ENCODE results near the gene SLC6A4.

Gene SLC6A4

DNA sequence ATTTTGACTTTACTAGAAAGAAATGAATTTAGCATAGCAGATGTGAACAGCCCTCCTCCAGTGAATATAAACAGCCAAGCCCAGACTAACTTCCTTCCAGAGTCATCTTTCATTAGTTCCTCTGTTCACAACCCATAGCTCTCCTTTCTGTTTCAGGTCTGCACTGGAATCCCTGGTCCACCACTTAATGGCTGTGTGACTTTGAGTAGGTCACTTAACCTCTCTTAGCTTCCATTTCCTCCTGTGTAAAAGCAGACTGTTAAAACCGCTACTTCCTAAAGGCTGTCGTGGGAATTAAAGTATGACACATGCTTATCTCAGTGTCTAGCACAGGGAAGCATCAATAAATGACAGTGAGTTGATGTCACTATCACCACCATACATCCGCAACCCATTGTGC, 7.5 kb downstream of the SLC6A4 start:
- no peak overlapping the region for H3K4me3 ChIP-seq (ENCODE audit: low read length)
- H3K79me2 ChIP-seq (ENCODE audit: control insufficient read depth, insufficient read depth, low read length): no peaks in the 10 kb centered on the region
- no peak overlapping the region for H3K9ac ChIP-seq (ENCODE audit: low read length)
- H3K4me1 ChIP-seq (ENCODE audit: control insufficient read depth, low read depth, low read length): no peaks in the 10 kb centered on the region
- no peak overlapping the region for H4K5ac ChIP-seq (ENCODE audit: low read length)
- no peak overlapping the region for H3K27ac ChIP-seq (ENCODE audit: low read depth, low read length)
- no peak overlapping the region for H3K23ac ChIP-seq (ENCODE audit: low read length)
- no peak overlapping the region for H3K4ac ChIP-seq (ENCODE audit: low read depth, low read length)
- no peak overlapping the region for H2BK5ac ChIP-seq (ENCODE audit: low read length)
- DNase-seq: no peak
- H3K4me2 ChIP-seq (ENCODE audit: low read length): no peak overlapping the region
- no peaks in the 10 kb centered on the region for H3K36me3 ChIP-seq (ENCODE audit: control insufficient read depth, insufficient read depth, low read length)
- no peak overlapping the region for H2AK5ac ChIP-seq (ENCODE audit: low read length)
- no peak overlapping the region for H2BK15ac ChIP-seq (replicated peaks; ENCODE audit: low read depth)
- H3K56ac ChIP-seq (ENCODE audit: low read length): no peak overlapping the region
- no peak overlapping the region for H4K8ac ChIP-seq (ENCODE audit: low read depth, low read length)
- no peaks in the 10 kb centered on the region for H3K79me1 ChIP-seq (ENCODE audit: low read length)
- WGBS (ENCODE audit: extremely low coverage, insufficient coverage, low lambda C conversion rate): no CpG with 5 or more reads among the region's 3 CpGs
- H3K18ac ChIP-seq (ENCODE audit: low read length): no peak overlapping the region
- H3K27me3 ChIP-seq (ENCODE audit: insufficient read depth, low read length, poor library complexity): no peaks in the 10 kb centered on the region
- H2BK120ac ChIP-seq (ENCODE audit: low read depth, low read length): no peak overlapping the region

DNA sequence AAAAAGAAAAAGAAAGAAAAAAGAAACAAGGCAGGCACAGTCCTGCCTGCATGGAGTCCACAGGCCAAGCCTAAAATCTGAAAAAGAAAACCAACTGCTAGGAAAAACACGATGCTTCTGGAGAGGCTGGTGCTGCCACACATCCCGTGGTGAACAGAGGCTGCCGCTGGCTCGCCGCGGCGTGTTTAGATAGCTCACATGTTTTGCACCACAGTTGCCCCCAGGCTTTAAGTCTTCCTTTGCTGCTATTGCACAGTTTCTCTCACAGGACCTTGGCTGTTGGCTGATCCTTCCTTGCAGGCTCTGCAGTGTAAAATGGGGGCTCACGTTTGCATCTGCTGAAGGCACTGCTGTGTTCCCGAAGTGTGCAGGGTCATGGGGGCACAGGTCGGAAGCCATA, 8.6 kb downstream of the SLC6A4 start:
- H3K27ac ChIP-seq (ENCODE audit: low read depth, low read length): no peak overlapping the region
- WGBS (ENCODE audit: extremely low coverage, insufficient coverage, low lambda C conversion rate): no CpG with 5 or more reads among the region's 10 CpGs
- no peak overlapping the region for H4K5ac ChIP-seq (ENCODE audit: low read length)
- no peaks in the 10 kb centered on the region for H3K79me1 ChIP-seq (ENCODE audit: low read length)
- no peaks in the 10 kb centered on the region for H3K4me1 ChIP-seq (ENCODE audit: control insufficient read depth, low read depth, low read length)
- H3K36me3 ChIP-seq (ENCODE audit: control insufficient read depth, insufficient read depth, low read length): no peaks in the 10 kb centered on the region
- no peak overlapping the region for H2BK15ac ChIP-seq (replicated peaks; ENCODE audit: low read depth)
- no peak overlapping the region for H3K4me2 ChIP-seq (ENCODE audit: low read length)
- no peak overlapping the region for H2BK5ac ChIP-seq (ENCODE audit: low read length)
- no peak overlapping the region for H3K4me3 ChIP-seq (ENCODE audit: low read length)
- no peak for DNase-seq
- no peak overlapping the region for H2BK120ac ChIP-seq (ENCODE audit: low read depth, low read length)
- H3K9ac ChIP-seq (ENCODE audit: low read length): no peak overlapping the region
- no peak overlapping the region for H3K4ac ChIP-seq (ENCODE audit: low read depth, low read length)
- H3K18ac ChIP-seq (ENCODE audit: low read length): no peak overlapping the region
- H3K23ac ChIP-seq (ENCODE audit: low read length): no peak overlapping the region
- H4K8ac ChIP-seq (ENCODE audit: low read depth, low read length): no peak overlapping the region
- H3K79me2 ChIP-seq (ENCODE audit: control insufficient read depth, insufficient read depth, low read length): no peaks in the 10 kb centered on the region
- no peak overlapping the region for H3K56ac ChIP-seq (ENCODE audit: low read length)
- H3K27me3 ChIP-seq (ENCODE audit: insufficient read depth, low read length, poor library complexity): no peaks in the 10 kb centered on the region
- H2AK5ac ChIP-seq (ENCODE audit: low read length): no peak overlapping the region

DNA sequence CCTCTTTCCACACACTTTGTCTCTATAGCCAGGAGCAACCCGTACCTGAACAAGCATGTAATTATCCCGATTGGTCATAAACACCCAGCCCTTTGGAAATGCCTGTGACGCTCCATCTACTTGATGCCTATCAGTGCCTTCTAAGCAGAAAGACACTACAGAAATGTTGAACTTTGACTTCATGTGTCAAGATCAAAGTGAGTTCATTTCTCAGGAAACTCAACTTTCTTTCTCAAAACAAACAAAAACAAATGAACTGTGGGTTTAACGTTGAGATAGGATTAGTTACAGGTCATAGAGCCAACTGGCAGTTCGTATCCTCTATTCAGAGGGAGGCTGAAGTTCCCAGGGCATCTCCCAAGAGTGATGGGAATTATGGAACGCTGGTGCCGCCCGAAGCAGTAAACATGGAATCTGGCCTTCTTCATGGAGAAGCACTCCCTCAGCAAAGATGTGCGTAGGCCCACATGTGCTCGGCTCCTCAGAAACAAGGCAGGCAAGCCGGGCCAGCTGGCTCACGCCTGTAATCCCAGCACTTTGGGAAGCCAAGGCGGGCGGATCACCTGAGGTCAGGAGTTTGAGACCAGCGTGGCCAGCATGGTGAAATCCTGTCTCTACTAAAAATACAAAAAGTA, 9.5 kb downstream of the SLC6A4 start:
- H3K27me3 ChIP-seq (ENCODE audit: insufficient read depth, low read length, poor library complexity): no peaks in the 10 kb centered on the region
- H2BK5ac ChIP-seq (ENCODE audit: low read length): no peak overlapping the region
- H4K5ac ChIP-seq (ENCODE audit: low read length): no peak overlapping the region
- no peaks in the 10 kb centered on the region for H3K79me1 ChIP-seq (ENCODE audit: low read length)
- H3K4me1 ChIP-seq (ENCODE audit: control insufficient read depth, low read depth, low read length): no peaks in the 10 kb centered on the region
- no peak overlapping the region for H2BK120ac ChIP-seq (ENCODE audit: low read depth, low read length)
- H3K56ac ChIP-seq (ENCODE audit: low read length): no peak overlapping the region
- H3K4me2 ChIP-seq (ENCODE audit: low read length): no peak overlapping the region
- WGBS (ENCODE audit: extremely low coverage, insufficient coverage, low lambda C conversion rate): no CpG with 5 or more reads among the region's 15 CpGs
- no peaks in the 10 kb centered on the region for H3K36me3 ChIP-seq (ENCODE audit: control insufficient read depth, insufficient read depth, low read length)
- no peak overlapping the region for H2BK15ac ChIP-seq (replicated peaks; ENCODE audit: low read depth)
- H3K18ac ChIP-seq (ENCODE audit: low read length): no peak overlapping the region
- H3K4me3 ChIP-seq (ENCODE audit: low read length): no peak overlapping the region
- no peak overlapping the region for H3K9ac ChIP-seq (ENCODE audit: low read length)
- no peaks in the 10 kb centered on the region for H3K79me2 ChIP-seq (ENCODE audit: control insufficient read depth, insufficient read depth, low read length)
- H4K8ac ChIP-seq (ENCODE audit: low read depth, low read length): no peak overlapping the region
- no peak overlapping the region for H3K4ac ChIP-seq (ENCODE audit: low read depth, low read length)
- H3K23ac ChIP-seq (ENCODE audit: low read length): no peak overlapping the region
- no peak overlapping the region for H3K27ac ChIP-seq (ENCODE audit: low read depth, low read length)
- no peak for DNase-seq
- H2AK5ac ChIP-seq (ENCODE audit: low read length): no peak overlapping the region

DNA sequence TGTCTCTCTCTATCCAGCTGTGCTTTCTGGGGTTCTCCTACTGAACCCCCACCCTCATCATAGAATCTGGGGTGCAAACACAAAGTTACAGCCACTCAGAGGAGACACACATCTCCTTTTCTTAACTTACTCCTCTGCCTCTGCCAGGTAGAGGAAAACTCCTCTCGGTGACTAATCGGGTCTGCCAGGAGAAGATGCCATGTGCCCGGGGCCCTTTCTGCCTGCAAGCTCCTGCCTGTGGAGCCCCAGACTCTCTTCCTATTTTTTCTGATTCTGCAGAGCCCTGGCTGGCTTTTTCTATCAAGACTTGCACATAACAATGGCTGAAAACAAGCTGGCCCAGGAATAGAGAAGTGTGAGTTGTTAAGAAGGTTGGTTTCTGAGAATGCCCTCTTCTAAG, 10.4 kb downstream of the SLC6A4 start:
- Histone ChIP-seq H3K9ac (ENCODE audit: low read length) (no peak overlapping the region), H2BK5ac (ENCODE audit: low read length) (no peak overlapping the region), H3K4me1 (ENCODE audit: control insufficient read depth, low read depth, low read length) (peaks cover 2% of the 10 kb centered on the region), H3K27me3 (ENCODE audit: insufficient read depth, low read length, poor library complexity) (no peaks in the 10 kb centered on the region), H3K4me2 (ENCODE audit: low read length) (no peak overlapping the region), H3K56ac (ENCODE audit: low read length) (no peak overlapping the region), H2BK120ac (ENCODE audit: low read depth, low read length) (no peak overlapping the region), H2AK5ac (ENCODE audit: low read length) (no peak overlapping the region), H4K5ac (ENCODE audit: low read length) (no peak overlapping the region), H3K79me1 (ENCODE audit: low read length) (no peaks in the 10 kb centered on the region), H3K36me3 (ENCODE audit: control insufficient read depth, insufficient read depth, low read length) (no peaks in the 10 kb centered on the region), H3K23ac (ENCODE audit: low read length) (no peak overlapping the region), H3K79me2 (ENCODE audit: control insufficient read depth, insufficient read depth, low read length) (no peaks in the 10 kb centered on the region), H3K18ac (ENCODE audit: low read length) (no peak overlapping the region), H4K8ac (ENCODE audit: low read depth, low read length) (no peak overlapping the region), H3K4ac (ENCODE audit: low read depth, low read length) (no peak overlapping the region), H3K27ac (ENCODE audit: low read depth, low read length) (no peak overlapping the region), H2BK15ac (replicated peaks; ENCODE audit: low read depth) (no peak overlapping the region), H3K4me3 (ENCODE audit: low read length) (no peak overlapping the region)
- no peak for DNase-seq
- no CpG with 5 or more reads among the region's 3 CpGs for WGBS (ENCODE audit: extremely low coverage, insufficient coverage, low lambda C conversion rate)

DNA sequence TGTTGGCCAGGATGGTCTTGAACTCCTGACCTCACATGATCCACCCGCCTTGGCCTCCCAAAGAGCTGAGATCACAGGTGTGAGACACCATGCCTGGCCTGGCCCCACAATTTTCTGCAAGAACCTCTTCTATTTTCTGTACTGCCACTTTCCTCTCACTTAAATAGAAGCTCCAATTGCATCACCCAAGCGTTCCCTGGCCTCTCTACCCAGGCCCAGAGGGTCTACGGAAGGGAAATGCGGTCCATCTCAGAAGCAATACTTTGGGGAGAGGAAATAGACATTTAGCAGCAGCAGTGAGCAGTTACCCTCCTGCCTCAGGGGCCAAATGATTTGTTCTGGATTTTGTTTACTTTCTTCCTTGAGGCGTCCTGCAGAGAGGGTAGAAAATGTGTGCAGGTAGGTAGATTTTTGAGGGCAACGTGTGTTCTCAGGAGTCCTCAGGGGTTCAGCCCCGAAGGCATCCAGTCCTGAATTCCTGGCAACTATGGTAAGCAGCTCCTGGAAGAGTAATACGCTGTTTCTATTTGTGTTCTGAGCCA, 11.0 kb downstream of the SLC6A4 start:
- no peak overlapping the region for H3K4me2 ChIP-seq (ENCODE audit: low read length)
- no peaks in the 10 kb centered on the region for H3K79me2 ChIP-seq (ENCODE audit: control insufficient read depth, insufficient read depth, low read length)
- H3K36me3 ChIP-seq (ENCODE audit: control insufficient read depth, insufficient read depth, low read length): no peaks in the 10 kb centered on the region
- peaks cover 3% of the 10 kb centered on the region for H3K4me1 ChIP-seq (ENCODE audit: control insufficient read depth, low read depth, low read length)
- H4K5ac ChIP-seq (ENCODE audit: low read length): no peak overlapping the region
- WGBS (ENCODE audit: extremely low coverage, insufficient coverage, low lambda C conversion rate): no CpG with 5 or more reads among the region's 8 CpGs
- no peak overlapping the region for H3K56ac ChIP-seq (ENCODE audit: low read length)
- no peak overlapping the region for H3K9ac ChIP-seq (ENCODE audit: low read length)
- H4K8ac ChIP-seq (ENCODE audit: low read depth, low read length): no peak overlapping the region
- H3K27ac ChIP-seq (ENCODE audit: low read depth, low read length): no peak overlapping the region
- H3K4me3 ChIP-seq (ENCODE audit: low read length): no peak overlapping the region
- H3K79me1 ChIP-seq (ENCODE audit: low read length): no peaks in the 10 kb centered on the region
- no peak overlapping the region for H3K18ac ChIP-seq (ENCODE audit: low read length)
- H2BK5ac ChIP-seq (ENCODE audit: low read length): no peak overlapping the region
- no peaks in the 10 kb centered on the region for H3K27me3 ChIP-seq (ENCODE audit: insufficient read depth, low read length, poor library complexity)
- no peak for DNase-seq
- no peak overlapping the region for H2BK15ac ChIP-seq (replicated peaks; ENCODE audit: low read depth)
- H3K23ac ChIP-seq (ENCODE audit: low read length): no peak overlapping the region
- no peak overlapping the region for H2BK120ac ChIP-seq (ENCODE audit: low read depth, low read length)
- H3K4ac ChIP-seq (ENCODE audit: low read depth, low read length): no peak overlapping the region
- no peak overlapping the region for H2AK5ac ChIP-seq (ENCODE audit: low read length)

DNA sequence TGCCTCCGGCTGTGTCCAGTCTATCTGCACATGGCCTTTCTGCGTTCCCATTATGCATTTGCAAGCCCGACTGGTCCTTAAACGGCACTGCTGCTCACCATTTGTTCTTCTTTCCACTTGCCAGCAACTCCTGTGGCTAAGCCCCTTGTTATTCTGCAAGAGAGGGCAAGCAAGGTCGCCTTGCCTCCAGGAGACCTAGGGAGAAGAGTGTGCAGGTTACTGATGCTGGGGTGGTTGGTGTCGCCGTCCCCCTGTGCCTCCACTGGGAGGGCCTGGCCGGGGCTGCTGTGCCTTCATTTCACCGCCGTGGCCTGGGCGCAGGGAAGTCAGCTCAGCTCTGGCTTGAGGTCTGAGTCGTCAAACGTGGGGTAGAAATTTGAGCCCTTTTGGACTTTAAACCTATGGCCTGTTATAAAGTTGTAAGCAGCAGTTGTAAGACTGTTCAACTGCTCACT, 12.7 kb downstream of the SLC6A4 start:
- Histone ChIP-seq H3K4me3 (ENCODE audit: low read length) (no peak overlapping the region), H3K27ac (ENCODE audit: low read depth, low read length) (no peak overlapping the region), H3K27me3 (ENCODE audit: insufficient read depth, low read length, poor library complexity) (no peaks in the 10 kb centered on the region), H3K79me1 (ENCODE audit: low read length) (no peaks in the 10 kb centered on the region), H3K79me2 (ENCODE audit: control insufficient read depth, insufficient read depth, low read length) (no peaks in the 10 kb centered on the region), H3K4me2 (ENCODE audit: low read length) (no peak overlapping the region), H2BK15ac (replicated peaks; ENCODE audit: low read depth) (no peak overlapping the region), H3K23ac (ENCODE audit: low read length) (no peak overlapping the region), H3K4ac (ENCODE audit: low read depth, low read length) (no peak overlapping the region), H2BK5ac (ENCODE audit: low read length) (no peak overlapping the region), H3K36me3 (ENCODE audit: control insufficient read depth, insufficient read depth, low read length) (no peaks in the 10 kb centered on the region), H4K8ac (ENCODE audit: low read depth, low read length) (no peak overlapping the region), H3K4me1 (ENCODE audit: control insufficient read depth, low read depth, low read length) (peaks cover 3% of the 10 kb centered on the region), H4K5ac (ENCODE audit: low read length) (no peak overlapping the region), H2BK120ac (ENCODE audit: low read depth, low read length) (no peak overlapping the region), H3K9ac (ENCODE audit: low read length) (no peak overlapping the region), H3K56ac (ENCODE audit: low read length) (no peak overlapping the region), H3K18ac (ENCODE audit: low read length) (no peak overlapping the region), H2AK5ac (ENCODE audit: low read length) (no peak overlapping the region)
- no peak for DNase-seq
- no CpG with 5 or more reads among the region's 13 CpGs for WGBS (ENCODE audit: extremely low coverage, insufficient coverage, low lambda C conversion rate)

Measured in mesendoderm (in vitro differentiated cells).